Endothelial cell of hepatic sinusoid (primary cell): Measurements from ENCODE around the gene ITGAX.
"Not testable (repeated sequence)": the region's sequence is repeated elsewhere in the genome, so short reads cannot be mapped to it uniquely, and the experiment has no call there.

Experiments used
- in situ Hi-C: cut with HindIII; loops from 2 replicates; pipeline ENCODE4 v1.10.0; 2017; ENCODE audit warnings: low sequenced_read_pairs

ITGAX gene

DNA sequence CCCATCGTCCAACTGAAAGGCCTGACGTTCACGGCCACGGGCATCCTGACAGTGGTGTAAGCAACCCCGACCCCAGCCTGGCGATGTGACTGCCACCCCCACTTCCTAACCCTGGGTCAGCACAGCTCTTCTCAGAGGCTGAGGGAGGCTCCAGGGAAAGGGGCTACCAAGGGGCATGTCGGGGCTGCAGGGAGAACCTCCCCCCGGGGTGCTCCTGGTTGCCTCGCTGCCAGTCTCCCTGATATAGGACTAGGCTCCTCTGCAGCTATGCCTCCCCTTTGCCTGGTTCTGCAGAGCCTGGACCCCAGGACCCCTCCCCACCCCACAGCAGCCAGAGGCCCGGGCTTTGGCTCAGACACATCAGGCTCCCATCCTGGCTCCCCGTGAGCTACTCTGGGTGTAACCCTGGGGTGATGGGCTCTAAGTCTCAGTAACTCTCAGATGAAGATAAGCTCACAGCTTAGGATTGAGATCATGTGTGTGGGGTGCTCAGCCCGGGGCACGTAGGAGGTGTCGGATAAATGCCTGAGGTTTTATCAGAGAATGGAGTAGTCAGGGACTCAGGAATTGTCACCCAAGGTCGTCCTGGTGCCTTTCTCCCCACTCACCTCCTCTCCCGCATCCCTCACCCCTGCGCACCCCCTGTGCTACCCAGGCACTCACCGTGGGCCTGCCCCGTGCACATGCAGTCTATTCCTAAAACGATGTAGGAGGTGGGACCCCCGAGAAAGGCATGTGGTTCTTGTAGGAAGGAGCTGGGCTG, 48.8 kb downstream of the ITGAX start:
- in situ Hi-C loops: no loop called here

DNA sequence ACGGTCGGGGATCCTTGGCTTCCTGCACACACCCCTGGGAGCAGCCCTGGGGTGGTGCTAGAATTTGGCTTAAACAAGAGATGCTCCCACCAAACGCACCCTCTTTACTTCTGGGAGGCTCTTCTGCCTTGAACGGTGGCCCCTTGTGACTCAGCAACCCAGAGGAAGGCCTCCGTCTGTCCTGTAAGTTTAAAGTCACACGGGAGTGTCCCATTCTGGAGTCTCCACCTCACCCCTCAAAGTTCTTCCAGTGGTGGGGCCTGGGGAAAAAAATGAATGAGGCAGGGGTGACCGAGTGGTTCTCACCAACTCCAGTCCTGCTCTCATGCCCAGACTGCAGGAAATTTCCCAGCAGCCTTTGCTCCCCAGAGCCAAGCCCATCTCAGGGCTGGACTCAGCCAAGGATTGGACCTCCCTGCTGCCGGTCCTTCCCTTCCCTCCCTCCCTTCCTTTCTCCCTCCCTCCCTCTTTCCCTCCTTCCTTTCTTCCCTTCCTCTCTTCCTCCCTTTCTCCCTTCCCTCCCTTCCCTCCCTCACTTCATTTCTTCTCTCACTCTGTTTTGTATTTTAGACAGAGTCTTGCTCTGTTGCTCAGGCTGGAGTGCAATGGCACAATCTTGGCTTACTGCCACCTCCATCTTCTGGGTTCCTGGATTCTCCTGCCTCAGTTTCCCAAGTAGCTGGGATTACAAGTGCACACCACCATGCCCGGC, 49.5 kb downstream of the ITGAX start:
- in situ Hi-C loops: no loop called here

DNA sequence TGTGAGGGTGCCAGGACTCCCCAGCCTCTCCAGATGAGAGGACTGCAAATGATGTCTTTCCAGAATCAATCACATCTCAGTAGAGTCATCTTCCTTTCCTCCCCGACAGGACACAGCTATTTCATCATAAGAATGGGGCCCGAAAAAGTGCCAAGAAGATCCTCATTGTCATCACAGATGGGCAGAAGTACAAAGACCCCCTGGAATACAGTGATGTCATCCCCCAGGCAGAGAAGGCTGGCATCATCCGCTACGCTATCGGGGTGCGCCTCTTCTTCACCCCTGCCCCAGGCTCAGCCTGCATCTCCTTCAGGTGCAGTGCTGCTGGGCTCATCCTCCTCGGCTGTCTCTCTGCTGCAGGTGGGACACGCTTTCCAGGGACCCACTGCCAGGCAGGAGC, 52.4 kb downstream of the ITGAX start:
- in situ Hi-C loops: no loop called here

DNA sequence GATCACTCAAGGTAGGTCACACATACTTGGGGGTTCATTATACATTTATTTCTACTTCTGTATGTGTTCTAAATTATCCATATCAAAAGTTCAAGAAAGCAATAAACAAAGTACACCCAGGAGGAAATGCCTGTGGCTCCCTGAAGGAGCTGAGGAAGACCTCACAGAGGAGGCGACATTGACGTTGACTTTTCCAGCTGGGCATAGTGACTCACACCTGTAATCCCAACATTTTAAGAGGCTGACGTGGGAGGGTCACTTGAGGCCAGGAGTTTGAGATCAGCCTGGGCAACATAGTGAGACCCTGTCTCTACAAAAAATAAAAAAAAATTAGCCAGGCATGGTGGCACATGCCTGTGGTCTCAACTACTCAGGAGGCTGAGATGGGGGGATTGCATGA, 54.5 kb downstream of the ITGAX start:
- in situ Hi-C loops: no loop called here

DNA sequence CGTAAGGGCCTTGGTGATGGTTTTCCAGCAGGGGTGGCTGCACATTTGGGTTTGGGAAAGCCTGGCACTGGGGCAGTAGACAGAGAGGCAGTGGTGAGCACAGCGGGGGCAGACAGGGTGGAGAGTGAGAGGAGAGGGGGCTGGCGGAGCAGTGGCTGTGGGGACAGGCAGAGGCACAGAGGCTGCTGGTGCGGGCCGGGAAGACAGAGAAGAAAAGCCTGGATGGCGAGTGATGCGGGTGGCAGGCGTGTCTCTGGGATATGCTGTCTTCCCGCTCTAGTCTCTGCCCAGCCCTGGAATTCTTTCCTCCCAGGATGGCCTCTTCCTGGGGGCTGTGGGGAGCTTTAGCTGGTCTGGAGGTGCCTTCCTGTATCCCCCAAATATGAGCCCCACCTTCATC, 55.1 kb downstream of the ITGAX start:
- in situ Hi-C loops: no loop called here

DNA sequence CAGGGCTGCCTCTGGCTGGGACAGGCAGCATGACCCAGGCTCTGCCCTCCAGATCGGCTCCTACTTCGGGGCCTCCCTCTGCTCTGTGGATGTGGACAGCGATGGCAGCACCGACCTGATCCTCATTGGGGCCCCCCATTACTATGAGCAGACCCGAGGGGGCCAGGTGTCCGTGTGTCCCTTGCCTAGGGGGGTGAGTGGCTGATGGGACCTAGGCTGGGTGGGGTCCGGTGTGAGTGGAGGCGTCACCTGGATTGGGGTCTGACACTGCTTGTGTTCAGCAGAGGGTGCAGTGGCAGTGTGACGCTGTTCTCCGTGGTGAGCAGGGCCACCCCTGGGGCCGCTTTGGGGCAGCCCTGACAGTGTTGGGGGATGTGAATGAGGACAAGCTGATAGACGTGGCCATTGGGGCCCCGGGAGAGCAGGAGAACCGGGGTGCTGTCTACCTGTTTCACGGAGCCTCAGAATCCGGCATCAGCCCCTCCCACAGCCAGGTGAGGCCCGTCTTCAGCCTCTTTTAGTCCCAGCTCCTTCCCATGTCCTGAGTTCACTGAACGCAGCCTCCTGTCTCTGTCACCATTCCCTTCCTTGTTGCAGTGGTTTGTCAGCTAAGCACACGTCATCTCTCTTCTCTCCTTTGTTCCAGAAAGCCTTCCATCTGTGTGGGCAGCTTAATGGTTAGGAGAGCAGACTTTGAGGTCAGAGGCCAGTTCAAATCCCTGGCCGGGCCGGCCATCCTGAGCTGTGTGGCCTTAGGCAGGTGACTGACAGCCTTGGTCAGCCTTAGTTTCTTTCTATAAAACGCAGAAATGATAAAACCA, 56.3 kb downstream of the ITGAX start:
- in situ Hi-C loops: no loop called here

DNA sequence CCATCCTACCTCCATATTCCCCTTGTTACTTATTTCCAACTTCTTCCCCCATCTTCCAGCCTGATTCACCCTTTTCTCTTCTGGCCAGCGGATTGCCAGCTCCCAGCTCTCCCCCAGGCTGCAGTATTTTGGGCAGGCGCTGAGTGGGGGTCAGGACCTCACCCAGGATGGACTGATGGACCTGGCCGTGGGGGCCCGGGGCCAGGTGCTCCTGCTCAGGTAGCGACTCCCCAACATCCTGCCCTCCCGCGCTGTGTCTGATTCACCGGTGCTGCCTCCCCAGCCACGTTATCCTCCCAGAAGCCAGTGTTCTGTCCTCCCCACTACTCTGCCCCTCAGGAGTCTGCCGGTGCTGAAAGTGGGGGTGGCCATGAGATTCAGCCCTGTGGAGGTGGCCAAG, 57.8 kb downstream of the ITGAX start:
- in situ Hi-C loops: no loop called here

DNA sequence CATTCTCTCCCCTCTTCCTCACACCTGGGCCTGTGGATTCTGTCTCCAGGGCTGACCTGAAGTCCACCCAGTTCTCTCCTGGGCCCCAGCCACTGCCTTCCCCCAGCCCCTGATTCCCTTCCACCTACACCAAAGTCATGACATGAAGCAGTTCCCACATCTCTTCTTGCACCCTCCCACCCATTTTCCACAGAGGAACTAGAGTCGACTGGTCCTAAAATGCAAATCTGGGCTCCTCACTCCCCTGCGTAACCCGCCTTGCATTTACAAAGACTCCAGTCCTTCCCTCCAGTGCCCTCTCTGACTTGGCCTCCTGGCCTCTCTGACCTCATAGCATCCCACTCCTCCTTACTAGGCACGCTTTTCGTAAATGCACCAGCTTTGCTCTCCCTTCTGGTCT, 58.4 kb downstream of the ITGAX start:
- in situ Hi-C loops: no loop called here

DNA sequence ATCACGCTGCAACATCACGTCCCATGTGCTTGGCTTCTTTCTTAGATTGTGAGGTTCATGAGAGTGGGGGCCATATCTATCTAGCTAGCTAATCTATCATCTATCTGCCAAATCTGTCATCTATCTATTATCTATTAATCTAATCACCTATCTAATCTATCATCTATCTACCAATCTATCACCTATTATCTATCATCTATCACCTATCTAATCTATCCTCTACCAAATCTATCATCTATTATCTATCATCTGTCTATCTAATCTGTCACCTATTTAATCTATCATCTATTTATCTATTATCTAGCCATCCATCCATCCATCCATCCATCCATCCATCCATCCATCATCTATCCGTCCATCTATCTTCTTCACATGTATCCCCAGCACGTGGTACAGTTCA, 59.0 kb downstream of the ITGAX start:
- in situ Hi-C loops: no loop called here

DNA sequence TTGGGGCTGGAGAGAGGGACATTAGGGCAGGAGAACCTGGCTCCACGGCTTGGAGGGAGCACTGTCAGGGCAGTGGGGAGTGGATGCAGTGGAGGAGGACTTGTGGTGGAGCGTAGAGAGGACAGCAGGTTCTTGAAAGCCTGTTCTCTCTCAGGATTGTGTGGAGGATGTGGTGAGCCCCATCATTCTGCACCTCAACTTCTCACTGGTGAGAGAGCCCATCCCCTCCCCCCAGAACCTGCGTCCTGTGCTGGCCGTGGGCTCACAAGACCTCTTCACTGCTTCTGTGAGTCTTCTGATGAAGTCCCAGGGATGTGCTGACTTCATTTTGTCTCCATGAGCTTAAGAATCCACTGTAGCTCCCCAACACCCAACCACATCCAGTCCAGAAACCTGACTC, 59.7 kb downstream of the ITGAX start:
- in situ Hi-C loops: no loop called here

DNA sequence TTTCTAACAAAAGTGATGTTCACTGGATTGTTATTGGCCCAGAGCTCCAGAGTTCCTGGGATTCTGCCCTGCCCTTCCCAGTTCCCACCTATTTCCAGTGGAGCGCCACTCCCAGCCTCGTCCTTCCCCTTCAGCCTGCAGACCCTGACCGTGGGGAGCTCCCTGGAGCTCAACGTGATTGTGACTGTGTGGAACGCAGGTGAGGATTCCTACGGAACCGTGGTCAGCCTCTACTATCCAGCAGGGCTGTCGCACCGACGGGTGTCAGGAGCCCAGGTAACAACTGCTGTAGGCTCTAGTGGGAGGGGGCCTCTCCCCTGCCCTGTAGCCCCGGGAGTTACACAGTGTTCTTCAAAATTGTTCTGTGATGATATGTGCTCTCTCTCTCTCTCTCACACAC, 61.4 kb downstream of the ITGAX start:
- in situ Hi-C loops: no loop called here

DNA sequence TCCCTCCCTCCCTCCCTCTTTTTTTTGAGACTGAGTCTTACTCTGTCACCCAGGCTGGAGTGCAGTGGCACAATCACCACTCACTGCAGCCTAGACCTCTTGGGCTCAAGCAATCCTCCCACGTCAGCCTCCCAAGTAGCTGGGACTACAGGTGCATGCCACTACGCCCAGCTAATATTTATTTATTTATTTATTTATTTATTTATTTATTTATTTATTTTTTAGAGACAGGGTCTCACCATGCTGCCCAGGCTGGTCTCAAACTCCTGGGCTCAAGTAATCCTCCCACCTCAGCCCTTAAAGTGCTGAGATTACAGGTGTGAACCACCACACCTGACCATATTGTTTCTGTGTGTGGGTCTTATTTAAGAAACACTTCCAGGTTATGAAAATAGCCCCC, 62.1 kb downstream of the ITGAX start:
- in situ Hi-C loops: not testable (repeated sequence)

DNA sequence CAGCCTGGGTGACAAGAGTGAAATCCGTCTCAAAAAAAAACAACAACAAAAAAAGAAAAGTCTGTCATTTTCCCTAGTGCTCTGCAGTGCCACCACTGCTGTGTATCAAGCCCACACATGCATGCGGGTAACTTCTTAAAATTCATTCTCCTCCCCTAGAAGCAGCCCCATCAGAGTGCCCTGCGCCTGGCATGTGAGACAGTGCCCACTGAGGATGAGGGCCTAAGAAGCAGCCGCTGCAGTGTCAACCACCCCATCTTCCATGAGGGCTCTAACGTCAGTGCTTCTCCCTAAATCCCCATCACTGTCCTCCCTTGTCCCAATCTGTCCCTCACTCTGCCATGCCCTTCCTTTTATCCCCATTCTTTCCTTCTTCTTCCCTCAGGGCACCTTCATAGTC, 62.9 kb downstream of the ITGAX start:
- in situ Hi-C loops: no loop called here

DNA sequence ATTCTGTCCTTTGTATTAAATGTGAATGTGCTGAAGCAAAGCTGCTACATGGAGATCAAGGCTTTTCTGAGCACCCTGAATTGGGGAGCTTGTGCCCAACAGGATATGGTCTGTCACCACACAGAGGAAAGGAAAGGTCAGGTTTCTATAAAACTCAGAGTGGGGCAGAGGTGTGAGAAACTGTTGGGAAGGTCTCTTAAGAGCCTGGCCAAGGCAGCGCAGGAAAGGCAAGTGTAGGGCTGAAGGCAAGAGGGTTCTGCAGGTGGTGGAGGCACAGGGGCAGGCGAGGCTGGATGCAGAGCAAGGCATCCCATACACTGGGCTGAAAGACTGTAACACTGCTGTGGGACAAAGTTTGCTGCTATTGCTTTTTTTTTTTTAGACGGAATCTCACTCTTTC, 65.1 kb downstream of the ITGAX start:
- in situ Hi-C loops: no loop called here

DNA sequence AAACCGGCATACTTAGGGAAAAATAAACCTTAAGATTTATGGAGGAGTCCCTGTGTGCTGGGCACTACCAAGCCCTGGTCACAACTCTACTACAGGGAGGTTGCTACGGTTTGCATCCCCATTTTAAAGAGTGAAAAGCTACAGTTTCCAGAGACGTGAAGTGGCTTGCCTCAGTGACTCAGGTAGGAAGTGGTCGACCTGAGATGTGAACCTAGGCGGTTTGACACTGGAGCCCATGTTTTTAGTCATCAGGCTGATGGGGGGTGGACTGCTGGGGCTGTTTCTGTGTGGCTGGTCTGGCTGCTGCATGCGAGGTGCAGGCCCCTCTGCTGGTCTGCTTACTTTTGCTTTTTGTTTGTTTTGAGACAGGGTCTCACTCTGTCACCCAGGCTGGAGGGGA, 66.6 kb downstream of the ITGAX start:
- in situ Hi-C loops: no loop called here

DNA sequence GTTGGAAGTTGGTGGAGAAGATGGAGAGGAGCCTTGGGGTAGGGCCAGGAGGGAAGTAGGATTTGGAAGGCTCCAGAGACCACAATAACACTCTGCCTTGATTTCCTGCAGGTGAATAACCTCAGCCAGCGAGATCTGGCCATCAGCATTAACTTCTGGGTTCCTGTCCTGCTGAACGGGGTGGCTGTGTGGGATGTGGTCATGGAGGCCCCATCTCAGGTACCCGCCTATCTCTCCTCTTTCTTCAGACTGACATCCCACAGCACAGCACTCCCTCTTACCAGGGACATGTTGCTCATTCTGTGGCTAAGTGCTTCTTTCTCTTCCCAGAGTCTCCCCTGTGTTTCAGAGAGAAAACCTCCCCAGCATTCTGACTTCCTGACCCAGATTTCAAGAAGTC, 68.3 kb downstream of the ITGAX start:
- in situ Hi-C loops: no loop called here

DNA sequence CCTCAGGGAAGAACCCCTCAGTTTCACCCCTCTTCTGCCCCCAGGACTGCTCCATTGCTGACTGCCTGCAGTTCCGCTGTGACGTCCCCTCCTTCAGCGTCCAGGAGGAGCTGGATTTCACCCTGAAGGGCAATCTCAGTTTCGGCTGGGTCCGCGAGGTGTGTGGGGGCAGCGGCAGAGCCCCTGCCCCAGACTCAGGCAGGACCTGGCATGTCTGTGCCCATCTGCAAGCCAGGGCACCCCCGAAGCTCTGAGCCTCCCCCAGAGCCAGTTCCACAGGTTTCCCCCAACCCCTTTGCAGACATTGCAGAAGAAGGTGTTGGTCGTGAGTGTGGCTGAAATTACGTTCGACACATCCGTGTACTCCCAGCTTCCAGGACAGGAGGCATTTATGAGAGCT, 68.8 kb downstream of the ITGAX start:
- in situ Hi-C loops: no loop called here

DNA sequence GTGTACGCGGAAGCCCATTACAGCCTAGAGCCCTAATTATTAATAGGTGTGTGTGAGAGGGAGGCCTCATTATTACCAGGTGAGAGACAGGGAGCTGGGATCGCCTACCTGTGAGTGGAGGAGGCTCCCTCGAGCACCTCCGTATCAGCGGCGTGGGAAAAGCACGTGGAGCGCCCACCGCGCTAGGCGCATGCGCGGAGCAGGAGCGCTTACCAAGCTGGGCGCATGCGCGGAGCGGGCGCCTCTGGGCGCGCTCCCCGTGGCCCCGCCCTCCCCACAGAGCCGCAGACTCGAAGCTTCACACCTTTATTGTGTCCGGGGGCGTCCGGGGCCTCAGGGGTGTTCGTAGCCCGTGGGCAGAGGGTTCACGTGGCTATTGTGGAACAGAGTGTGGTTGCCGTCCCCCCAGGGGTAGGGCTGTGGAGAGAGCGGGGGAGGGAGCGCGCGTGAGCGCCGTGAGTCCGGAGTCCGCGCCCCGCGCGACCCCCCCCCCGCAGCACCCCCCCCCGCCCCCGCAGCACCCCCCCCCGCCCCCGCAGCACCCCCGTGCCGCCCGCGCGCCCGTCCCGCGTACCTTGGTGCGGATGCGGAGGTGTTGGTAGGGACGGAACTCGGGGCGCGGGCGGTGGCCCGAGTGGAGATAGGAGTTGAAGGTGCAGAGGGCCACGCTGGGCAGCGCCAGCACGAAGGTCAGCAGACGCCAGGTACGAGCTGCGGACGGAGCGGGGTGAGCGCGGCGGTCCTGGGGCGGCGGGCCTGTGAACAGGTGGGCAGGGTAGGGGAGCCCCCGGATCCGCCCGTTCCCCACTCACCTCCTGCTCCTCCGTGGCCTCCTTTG, 72.7 kb downstream of the ITGAX start:
- in situ Hi-C loops: no loop called here

DNA sequence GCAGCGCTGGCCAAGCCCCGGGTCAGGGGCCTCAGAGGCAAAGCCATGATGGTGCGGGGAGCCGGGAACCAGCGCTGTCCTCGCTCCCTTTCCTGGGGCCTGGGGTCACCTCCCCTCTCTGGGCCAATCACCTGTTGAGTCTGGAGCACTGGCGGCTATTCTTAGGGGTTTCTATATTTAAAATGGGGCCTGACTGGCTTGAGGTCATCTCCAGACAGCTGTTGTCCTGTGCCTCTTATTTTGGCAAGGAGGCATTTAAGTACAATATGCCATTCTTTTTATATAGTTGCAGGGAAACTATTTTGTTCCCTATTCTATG, 73.3 kb downstream of the ITGAX start, which contains the start of gene COX6A2:
Gene COX6A2, minus strand, starts transcription at position 82 of the 319 bp plus-strand sequence. Its CDS starts 35 bp downstream, at position 47.
- in situ Hi-C loops: no loop called here

DNA sequence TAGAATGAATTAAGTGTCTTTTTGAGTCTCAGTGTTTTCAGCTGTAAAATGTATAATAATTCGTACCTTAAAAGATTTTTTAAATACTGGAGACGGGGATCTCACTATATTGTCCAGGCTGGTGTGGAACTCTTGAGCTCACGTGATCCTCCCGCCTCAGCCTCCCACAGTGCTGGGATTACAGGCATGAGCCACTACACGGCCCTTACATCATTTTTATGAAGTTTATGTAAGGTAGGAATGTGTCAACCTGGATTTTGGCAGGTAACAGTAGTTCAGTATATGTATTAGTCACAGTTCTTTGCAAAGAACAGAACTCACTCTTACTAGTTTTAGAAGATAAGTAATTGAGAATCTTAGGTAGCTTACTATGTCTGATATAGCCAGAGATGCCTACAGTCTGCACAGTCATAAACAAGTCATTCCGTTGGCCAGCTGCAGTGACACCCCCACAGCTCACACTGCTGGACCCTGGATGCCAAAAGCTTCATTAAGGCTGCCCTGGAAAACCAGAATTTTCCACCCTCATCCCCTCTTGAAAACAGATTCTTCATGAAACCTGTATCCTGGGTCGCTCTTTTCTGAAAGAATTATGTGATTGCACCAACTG, 73.8 kb downstream of the ITGAX start:
- in situ Hi-C loops: no loop called here

DNA sequence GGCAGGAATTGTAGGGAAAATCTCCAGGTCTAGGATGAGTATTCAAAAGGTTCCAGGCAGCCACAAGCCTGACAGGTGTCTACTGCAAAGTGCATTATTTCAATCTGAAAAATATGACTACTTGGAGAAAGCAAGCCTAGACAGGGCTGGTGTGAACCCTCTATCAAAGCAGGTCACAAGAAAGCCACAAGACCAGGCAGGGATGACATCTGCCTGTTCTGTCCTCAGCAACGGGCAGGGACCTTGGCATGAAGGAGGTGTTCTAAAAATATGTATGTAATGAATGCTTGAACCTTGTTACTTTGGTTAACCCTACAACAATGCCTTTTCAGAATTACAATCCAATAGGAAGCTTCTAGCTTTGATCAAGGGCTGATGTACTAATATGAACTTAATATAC, 74.3 kb downstream of the ITGAX start:
- in situ Hi-C loops: no loop called here
